Stimulated activated CD8-positive, alpha-beta memory T cell treated with anti-CD3 and anti-CD28 coated beads, Interleukin-15, amount 100 ng/mL, for 48 hours (primary cell): ENCODE results near the gene KAT6B.
"Not testable (repeated sequence)": the region's sequence is repeated elsewhere in the genome, so short reads cannot be mapped to it uniquely, and the experiment has no call there.

ENCODE experiments used
- DNase-seq, 2 donors: peaks; one replicate each; pipeline ENCODE4 v3.0.0-alpha.2; 2020; ENCODE audit warnings: low read depth in 2 of 2

Gene KAT6B

DNA sequence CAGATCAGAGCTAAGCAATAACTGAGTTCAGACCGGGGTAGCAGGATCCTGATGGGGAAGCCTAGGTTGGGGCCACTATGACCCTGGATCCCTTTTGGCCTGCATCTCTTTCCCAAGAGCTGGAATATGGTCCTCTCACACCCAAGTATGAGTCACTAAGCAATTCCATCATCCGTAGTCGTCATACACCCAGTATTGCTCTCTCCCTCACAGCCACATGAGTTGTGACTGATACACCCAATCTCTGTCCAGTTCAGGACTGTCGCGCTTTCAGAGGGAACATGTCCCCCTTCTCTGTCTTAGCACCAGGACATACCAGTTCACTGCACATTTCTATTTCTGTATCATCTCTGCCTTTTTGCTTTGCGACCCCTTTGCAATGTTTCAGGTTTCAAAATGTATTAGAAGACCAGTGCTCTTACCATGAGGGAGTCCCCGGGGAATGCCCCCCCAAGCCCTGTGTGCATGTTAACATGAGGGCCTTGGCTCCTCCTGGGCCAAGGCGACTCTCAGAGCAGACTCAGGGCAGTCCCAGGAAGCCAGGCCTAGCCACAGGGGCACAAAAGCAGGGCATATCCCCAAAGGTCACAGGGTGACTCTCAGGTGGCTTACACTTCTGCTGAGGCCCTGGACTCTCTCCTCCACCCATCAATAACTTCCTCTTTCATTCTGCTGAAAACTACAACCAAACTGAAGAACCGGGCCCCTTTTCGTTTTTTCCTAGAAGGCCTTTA is 209.7 kb downstream of the KAT6B start:
- DNase-seq, result peak in 1 of 2 donors; percentile 30

GRCh38 chr10:75037171-75038153 is 211.1 kb downstream of the KAT6B start:
- no peak for DNase-seq

DNA sequence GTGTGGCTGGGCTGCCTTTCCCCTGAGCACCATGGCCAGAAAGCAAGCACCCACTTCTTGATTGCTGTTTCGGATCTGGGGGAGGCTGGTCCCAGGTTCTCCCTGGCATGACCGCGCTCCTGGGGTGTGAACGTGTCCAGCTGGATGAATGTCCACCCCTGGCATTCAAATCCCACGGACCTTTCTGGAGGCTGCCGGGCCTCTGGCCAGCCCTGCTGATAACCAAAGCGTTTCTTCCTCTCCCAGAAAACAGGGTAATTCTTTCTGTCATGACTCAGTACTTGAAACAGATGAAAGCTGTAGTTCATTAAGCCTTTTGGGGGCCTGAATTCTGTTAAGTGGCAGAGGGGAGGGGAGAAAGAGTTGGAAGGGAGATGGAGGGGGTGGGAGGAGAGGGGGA is 211.9 kb downstream of the KAT6B start:
- no peak for DNase-seq

DNA sequence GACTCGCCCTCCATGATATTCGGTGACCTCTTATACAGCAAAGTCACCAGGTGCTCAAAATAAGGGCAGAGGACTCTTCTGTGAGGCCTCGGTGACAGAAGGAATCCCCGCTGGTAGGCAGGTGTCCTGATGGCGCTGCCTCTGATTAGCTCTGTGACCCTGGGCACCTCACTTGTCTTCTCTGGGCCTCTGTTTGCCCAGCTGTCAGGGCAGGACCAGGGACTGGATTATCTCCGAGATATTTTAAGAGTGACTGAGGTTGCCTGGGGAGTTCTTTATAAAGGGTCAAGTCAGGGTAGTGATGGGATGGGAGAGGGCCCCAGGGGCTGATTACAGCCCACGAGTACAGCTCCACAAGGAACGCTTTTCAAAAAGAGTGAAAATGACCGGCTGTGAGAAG is 214.2 kb downstream of the KAT6B start:
- DNase-seq, result no peak

- no peak for DNase-seq
Observed at GRCh38 chr10:75042292-75042974, 216.0 kb downstream of the KAT6B start.

- DNase-seq, result peak in 1 of 2 donors; percentile 34
Observed at GRCh38 chr10:75043256-75044131, 217.1 kb downstream of the KAT6B start.

- DNase-seq, result no peak
Observed at GRCh38 chr10:75048669-75049098, 222.3 kb downstream of the KAT6B start.

- no peak for DNase-seq
Observed at GRCh38 chr10:75049316-75050148, 223.1 kb downstream of the KAT6B start.

DNA sequence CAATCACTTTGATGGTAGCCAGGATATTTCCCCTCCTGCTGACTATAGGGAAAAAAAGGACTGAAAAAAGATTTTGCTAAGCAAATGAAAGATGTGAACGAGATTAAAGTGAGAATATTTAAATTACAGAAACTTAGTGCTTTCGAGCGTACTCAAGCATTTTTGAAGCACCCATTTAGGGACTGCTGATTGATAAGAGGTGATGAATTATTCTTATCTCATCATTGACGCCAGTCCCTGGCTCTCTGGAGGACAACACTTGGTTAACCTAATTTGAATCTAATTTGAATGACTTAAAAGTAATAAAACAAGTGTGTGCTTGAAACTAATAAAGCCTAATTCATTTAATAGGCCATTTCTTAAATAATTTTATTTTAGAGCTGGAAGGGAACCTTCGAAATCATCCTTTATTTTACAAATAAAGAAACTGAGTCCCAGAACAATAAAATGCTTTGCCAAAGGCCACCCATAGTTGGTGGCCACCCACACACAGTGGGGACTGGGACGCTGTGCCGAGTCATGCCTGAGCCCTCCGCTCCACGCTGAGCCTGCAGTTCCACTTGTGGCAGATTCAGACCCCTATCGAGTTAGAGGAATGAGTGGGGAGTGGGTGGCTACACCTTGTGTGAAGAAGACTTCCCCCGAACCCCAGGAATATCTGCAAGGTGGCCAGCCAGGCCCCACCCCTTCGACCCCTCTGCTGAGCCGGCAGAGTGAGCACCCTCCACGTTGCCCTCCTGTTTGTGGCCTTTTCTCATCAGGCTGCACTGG is 223.9 kb downstream of the KAT6B start:
- DNase-seq, result no peak

DNA sequence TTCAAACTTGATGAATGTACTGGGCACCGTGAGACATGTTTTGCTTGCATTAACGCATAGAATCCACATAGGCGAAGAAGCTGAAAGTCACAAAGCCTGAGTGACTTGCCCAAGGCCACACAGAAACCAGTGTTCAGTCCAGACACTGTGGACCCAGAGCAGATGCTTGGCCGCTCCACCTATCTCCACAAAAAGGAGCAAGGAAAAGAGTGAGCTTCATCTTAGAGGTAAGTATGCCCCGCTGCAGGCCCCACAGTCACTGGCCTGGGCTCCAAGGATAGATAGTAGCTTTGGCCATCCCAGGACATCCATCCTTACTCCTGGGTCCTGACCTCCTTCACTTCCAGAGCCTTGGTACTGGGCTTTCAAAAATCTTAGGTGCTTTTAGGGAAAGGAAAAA is 224.9 kb downstream of the KAT6B start:
- no peak for DNase-seq

GRCh38 chr10:75055896-75056406 is 229.6 kb downstream of the KAT6B start:
- not testable (repeated sequence) for DNase-seq

GRCh38 chr10:75057680-75058079 is 231.3 kb downstream of the KAT6B start:
- no peak for DNase-seq

DNA sequence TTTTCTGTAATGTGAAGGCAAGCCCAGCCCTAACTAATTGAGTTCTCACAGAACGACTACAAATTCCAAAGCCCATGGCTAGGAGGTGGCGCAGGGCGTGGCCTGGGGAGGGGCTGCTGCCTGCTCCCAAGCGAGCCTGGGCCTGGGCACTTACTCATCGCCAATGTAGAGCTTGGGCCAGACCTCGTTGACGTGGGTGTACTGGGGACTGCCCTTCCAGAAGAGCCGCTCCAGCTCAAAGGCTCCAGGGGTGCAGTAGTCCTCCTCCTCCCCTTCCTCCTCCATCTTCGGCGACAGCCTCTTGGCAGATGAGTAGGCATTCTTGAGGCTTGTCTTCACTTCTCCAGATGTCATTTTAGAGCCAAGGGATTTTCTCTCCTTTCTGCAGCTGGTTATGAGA is 231.8 kb downstream of the KAT6B start:
- DNase-seq, result no peak

GRCh38 chr10:75061709-75062505 is 235.5 kb downstream of the KAT6B start:
- no peak for DNase-seq

- DNase-seq, result no peak
Observed at GRCh38 chr10:75062506-75063299, 236.3 kb downstream of the KAT6B start.

DNA sequence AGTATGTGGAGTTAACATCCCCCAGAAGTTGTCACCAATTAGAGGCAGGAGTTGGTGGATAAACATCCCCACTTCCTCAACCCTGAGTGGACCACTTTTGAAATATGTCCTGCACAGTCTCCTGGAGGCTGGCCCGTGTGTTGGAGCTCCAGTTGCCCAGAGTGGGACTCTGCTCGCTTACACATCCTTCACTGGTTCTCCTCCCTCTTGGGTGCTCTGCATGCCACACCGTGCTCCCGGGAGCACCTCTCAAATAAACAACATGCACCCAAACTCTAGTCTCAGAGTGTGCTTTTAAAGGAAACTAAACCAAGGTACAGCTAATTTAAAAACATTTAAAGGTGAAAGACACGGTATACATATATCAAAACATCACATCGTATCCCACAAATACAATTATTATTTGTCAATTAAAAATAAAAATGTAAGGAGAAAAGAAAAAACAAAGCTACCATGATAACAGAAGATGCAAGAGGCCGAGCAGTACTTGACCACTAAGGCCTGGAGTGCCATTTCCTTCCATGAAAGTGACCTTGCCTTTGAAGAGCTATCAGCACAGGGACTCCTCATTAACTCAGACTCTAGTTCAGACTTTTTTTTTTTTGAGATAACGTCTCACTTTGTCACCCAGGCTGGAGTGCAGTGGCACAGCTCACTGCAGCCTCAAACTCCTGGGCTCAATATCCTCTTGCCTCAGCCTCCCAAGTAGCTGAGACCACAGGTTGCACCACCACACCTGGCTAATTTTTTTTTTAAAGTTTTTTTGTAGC is 237.2 kb downstream of the KAT6B start:
- no peak for DNase-seq

GRCh38 chr10:75065076-75065475 is 238.7 kb downstream of the KAT6B start:
- DNase-seq, result no peak
